ENCODE results near the gene ZNRD2.

Gene ZNRD2

GRCh38 chr11:65580756-65581155 is 10.5 kb downstream of the ZNRD2 start:
- TF ChIP-seq FOXP2 (optimal IDR thresholded peaks at IDR 0.05; ENCODE audit: borderline replicate concordance, extremely low read depth, extremely low read length, insufficient read depth) (no peak), REST (IDR thresholded peaks at IDR 0.05; ENCODE audit: insufficient read depth in 1 of 2, low read depth in 2 of 2, low read length in 2 of 2) (no peak), SIN3A (IDR thresholded peaks at IDR 0.05; ENCODE audit: borderline replicate concordance, insufficient read depth, low read length) (no peak), POLR2AphosphoS5 (IDR thresholded peaks at IDR 0.05; ENCODE audit: low read depth, low read length) (no peak), TAF1 (IDR thresholded peaks at IDR 0.05; ENCODE audit: borderline replicate concordance, insufficient read depth, low read length) (no peak)

GRCh38 chr11:65581928-65582327 is 11.7 kb downstream of the ZNRD2 start:
- TF ChIP-seq POLR2AphosphoS5 (IDR thresholded peaks at IDR 0.05; ENCODE audit: low read depth, low read length) (no peak), TAF1 (IDR thresholded peaks at IDR 0.05; ENCODE audit: borderline replicate concordance, insufficient read depth, low read length) (no peak), FOXP2 (optimal IDR thresholded peaks at IDR 0.05; ENCODE audit: borderline replicate concordance, extremely low read depth, extremely low read length, insufficient read depth) (no peak), REST (IDR thresholded peaks at IDR 0.05; ENCODE audit: insufficient read depth in 1 of 2, low read depth in 2 of 2, low read length in 2 of 2) (no peak), SIN3A (IDR thresholded peaks at IDR 0.05; ENCODE audit: borderline replicate concordance, insufficient read depth, low read length) (no peak)

- TF ChIP-seq TAF1 (IDR thresholded peaks at IDR 0.05; ENCODE audit: borderline replicate concordance, insufficient read depth, low read length) (no peak), FOXP2 (optimal IDR thresholded peaks at IDR 0.05; ENCODE audit: borderline replicate concordance, extremely low read depth, extremely low read length, insufficient read depth) (no peak), REST (IDR thresholded peaks at IDR 0.05; ENCODE audit: insufficient read depth in 1 of 2, low read depth in 2 of 2, low read length in 2 of 2) (no peak), SIN3A (IDR thresholded peaks at IDR 0.05; ENCODE audit: borderline replicate concordance, insufficient read depth, low read length) (no peak), POLR2AphosphoS5 (IDR thresholded peaks at IDR 0.05; ENCODE audit: low read depth, low read length) (no peak)
Observed at GRCh38 chr11:65583589-65583988, 13.3 kb downstream of the ZNRD2 start.

GRCh38 chr11:65584106-65584505 is 13.8 kb downstream of the ZNRD2 start:
- TF ChIP-seq TAF1 (IDR thresholded peaks at IDR 0.05; ENCODE audit: borderline replicate concordance, insufficient read depth, low read length) = no peak
- TF ChIP-seq FOXP2 (optimal IDR thresholded peaks at IDR 0.05; ENCODE audit: borderline replicate concordance, extremely low read depth, extremely low read length, insufficient read depth) = no peak
- no peak for TF ChIP-seq POLR2AphosphoS5 (IDR thresholded peaks at IDR 0.05; ENCODE audit: low read depth, low read length)
- no peak for TF ChIP-seq SIN3A (IDR thresholded peaks at IDR 0.05; ENCODE audit: borderline replicate concordance, insufficient read depth, low read length)
- TF ChIP-seq REST (IDR thresholded peaks at IDR 0.05; ENCODE audit: insufficient read depth in 1 of 2, low read depth in 2 of 2, low read length in 2 of 2) = no peak

GRCh38 chr11:65584723-65585171 is 14.5 kb downstream of the ZNRD2 start:
- TF ChIP-seq TAF1 (IDR thresholded peaks at IDR 0.05; ENCODE audit: borderline replicate concordance, insufficient read depth, low read length) = no peak
- no peak for TF ChIP-seq FOXP2 (optimal IDR thresholded peaks at IDR 0.05; ENCODE audit: borderline replicate concordance, extremely low read depth, extremely low read length, insufficient read depth)
- TF ChIP-seq POLR2AphosphoS5 (IDR thresholded peaks at IDR 0.05; ENCODE audit: low read depth, low read length) = no peak
- no peak for TF ChIP-seq SIN3A (IDR thresholded peaks at IDR 0.05; ENCODE audit: borderline replicate concordance, insufficient read depth, low read length)
- TF ChIP-seq REST (IDR thresholded peaks at IDR 0.05; ENCODE audit: insufficient read depth in 1 of 2, low read depth in 2 of 2, low read length in 2 of 2) = no peak
